ENCODE measurements around the gene TMEM59.
"Not testable (repeated sequence)": the region's sequence is repeated elsewhere in the genome, so short reads cannot be mapped to it uniquely, and the experiment has no call there.

Gene TMEM59

GRCh38 chr1:54052934-54053744 is at the start of gene TMEM59, which contains the start of gene TCEANC2:
TMEM59 (minus strand) TSS chr1:54053204; CDS start chr1:54053188, 16 bp downstream.
TCEANC2 (plus strand) TSS chr1:54053608; CDS start chr1:54054423, 815 bp downstream.
- DNase-seq (ENCODE audit: low spot score) = peak; percentile 91

GRCh38 chr1:54100500-54100899 is 47.5 kb upstream of the TMEM59 start:
- no peak for DNase-seq (ENCODE audit: low spot score)

- no peak for DNase-seq (ENCODE audit: low spot score)
Measured at GRCh38 chr1:54099061-54099610, 46.1 kb upstream of the TMEM59 start.

GRCh38 chr1:54096877-54097240 is 43.9 kb upstream of the TMEM59 start:
- no peak for DNase-seq (ENCODE audit: low spot score)

- DNase-seq (ENCODE audit: low spot score) = no peak
Measured at GRCh38 chr1:54096227-54096876, 43.3 kb upstream of the TMEM59 start.

- no peak for DNase-seq (ENCODE audit: low spot score)
Measured at GRCh38 chr1:54095546-54096226, 42.7 kb upstream of the TMEM59 start.

- not testable (repeated sequence) for DNase-seq (ENCODE audit: low spot score)
Measured at GRCh38 chr1:54094730-54095105, 41.7 kb upstream of the TMEM59 start.

- DNase-seq (ENCODE audit: low spot score) = no peak
Measured at GRCh38 chr1:54094001-54094729, 41.2 kb upstream of the TMEM59 start.

GRCh38 chr1:54091666-54092065 is 38.7 kb upstream of the TMEM59 start:
- no peak for DNase-seq (ENCODE audit: low spot score)

- no peak for DNase-seq (ENCODE audit: low spot score)
Measured at GRCh38 chr1:54088385-54088784, 35.4 kb upstream of the TMEM59 start.

- DNase-seq (ENCODE audit: low spot score) = no peak
Measured at GRCh38 chr1:54086754-54087153, 33.8 kb upstream of the TMEM59 start.

- no peak for DNase-seq (ENCODE audit: low spot score)
Measured at GRCh38 chr1:54084794-54085193, 31.8 kb upstream of the TMEM59 start.

GRCh38 chr1:54081306-54082270 is 28.6 kb upstream of the TMEM59 start:
- peak; percentile 53 for DNase-seq (ENCODE audit: low spot score)

- DNase-seq (ENCODE audit: low spot score) = no peak
Measured at GRCh38 chr1:54080598-54081049, 27.6 kb upstream of the TMEM59 start.

GRCh38 chr1:54077359-54077758 is 24.4 kb upstream of the TMEM59 start:
- no peak for DNase-seq (ENCODE audit: low spot score)

- peak; percentile 48 for DNase-seq (ENCODE audit: low spot score)
Measured at GRCh38 chr1:54070171-54070837, 17.3 kb upstream of the TMEM59 start.

GRCh38 chr1:54069791-54070170 is 16.8 kb upstream of the TMEM59 start:
- peak; percentile 19 for DNase-seq (ENCODE audit: low spot score)

- DNase-seq (ENCODE audit: low spot score) = no peak
Measured at GRCh38 chr1:54064299-54064698, 11.3 kb upstream of the TMEM59 start.

GRCh38 chr1:54054438-54054749 is 1.4 kb upstream of the TMEM59 start:
- DNase-seq (ENCODE audit: low spot score) = no peak

- DNase-seq (ENCODE audit: low spot score) = no peak
Measured at GRCh38 chr1:54053745-54054437, 887 bp upstream of the TMEM59 start.

Measured in hepatic stellate cell (primary cell).